ENCODE measurements around the gene CNOT8. TPM values are rescaled to one million over a fixed set of nuclear protein-coding genes. Genes with fewer than 3 reads are reported as not detected.
"Not testable (repeated sequence)": the region's sequence is repeated elsewhere in the genome, so short reads cannot be mapped to it uniquely, and the experiment has no call there.

CNOT8 gene
- total RNA-seq, 4 donors from 2014 or later = 48.0 to 106 (median 70.3) TPM

DNA sequence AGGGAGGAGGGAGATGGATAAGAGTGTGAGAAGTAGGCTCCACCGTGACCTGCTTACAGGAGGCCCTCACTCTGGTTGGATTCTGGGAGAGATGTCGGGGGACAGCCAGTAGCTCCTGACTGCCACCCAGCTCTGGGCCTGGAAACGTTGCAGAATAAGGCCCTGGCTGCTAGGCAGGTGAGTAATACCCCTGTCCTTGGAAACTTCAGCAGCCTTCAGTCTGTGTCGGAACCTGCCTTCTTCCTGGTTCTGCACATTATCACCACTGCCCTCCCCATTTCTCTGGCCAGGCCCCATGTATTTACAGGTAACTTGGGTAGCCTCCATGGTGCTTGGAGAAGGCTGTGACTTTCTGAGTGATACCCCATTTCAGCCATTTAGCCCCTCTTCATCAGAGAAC lies 34.8 kb upstream of the CNOT8 start:
- ATAC-seq (ENCODE audit: low FRiP score) = no peak
- TF ChIP-seq, protein P1, sequence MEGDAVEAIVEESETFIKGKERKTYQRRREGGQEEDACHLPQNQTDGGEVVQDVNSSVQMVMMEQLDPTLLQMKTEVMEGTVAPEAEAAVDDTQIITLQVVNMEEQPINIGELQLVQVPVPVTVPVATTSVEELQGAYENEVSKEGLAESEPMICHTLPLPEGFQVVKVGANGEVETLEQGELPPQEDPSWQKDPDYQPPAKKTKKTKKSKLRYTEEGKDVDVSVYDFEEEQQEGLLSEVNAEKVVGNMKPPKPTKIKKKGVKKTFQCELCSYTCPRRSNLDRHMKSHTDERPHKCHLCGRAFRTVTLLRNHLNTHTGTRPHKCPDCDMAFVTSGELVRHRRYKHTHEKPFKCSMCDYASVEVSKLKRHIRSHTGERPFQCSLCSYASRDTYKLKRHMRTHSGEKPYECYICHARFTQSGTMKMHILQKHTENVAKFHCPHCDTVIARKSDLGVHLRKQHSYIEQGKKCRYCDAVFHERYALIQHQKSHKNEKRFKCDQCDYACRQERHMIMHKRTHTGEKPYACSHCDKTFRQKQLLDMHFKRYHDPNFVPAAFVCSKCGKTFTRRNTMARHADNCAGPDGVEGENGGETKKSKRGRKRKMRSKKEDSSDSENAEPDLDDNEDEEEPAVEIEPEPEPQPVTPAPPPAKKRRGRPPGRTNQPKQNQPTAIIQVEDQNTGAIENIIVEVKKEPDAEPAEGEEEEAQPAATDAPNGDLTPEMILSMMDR (IDR thresholded peaks at IDR 0.05) = no peak
- DNase-seq (ENCODE audit: low spot score) = no peak

DNA sequence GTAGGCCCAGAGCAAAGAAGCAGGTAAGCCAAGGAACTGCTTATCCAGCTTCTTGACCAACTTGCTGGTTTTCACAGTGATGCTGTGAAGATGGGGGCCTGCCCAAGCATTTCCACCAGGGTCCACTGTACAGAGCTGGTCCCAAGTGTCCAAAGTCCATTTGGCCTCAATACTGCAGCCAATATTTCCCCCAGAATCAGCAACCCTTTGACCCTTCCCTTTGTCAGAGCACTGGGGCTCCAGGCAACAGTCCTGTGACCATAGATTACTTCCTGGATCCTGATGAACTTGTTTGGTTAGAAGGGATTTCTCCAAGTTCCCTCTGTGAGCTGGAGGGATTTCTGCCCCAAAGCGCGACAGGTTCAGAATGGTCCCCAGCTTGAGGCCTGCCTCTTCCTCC lies 34.4 kb upstream of the CNOT8 start:
- TF ChIP-seq, protein P1 (IDR thresholded peaks at IDR 0.05) = no peak
- ATAC-seq (ENCODE audit: low FRiP score) (no peak), DNase-seq (ENCODE audit: low spot score) (no peak)

DNA sequence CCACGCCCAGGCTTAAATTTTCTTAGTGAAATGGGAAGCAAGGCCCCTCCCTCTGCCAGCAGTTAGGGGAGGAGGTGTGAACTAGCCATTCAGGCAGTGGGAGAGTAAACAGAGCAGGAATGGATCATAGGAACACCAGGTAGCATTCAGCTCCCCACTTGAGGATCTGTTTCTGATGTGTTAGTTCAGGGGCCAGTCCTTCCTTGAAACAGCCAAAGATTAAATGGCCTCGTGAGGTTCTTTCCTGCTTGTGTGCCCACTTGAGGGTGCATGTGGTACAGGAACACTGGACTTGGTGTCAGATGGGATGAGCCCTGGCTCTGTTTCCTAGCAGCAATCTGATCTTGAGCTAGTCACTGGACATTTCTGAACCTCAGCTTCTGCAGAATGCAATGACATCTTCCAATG lies 29.2 kb upstream of the CNOT8 start:
- DNase-seq (ENCODE audit: low spot score) (no peak), ATAC-seq (ENCODE audit: low FRiP score) (no peak)
- TF ChIP-seq, protein P1 (IDR thresholded peaks at IDR 0.05) = no peak

GRCh38 chr5:154829589-154830218 lies 28.7 kb upstream of the CNOT8 start:
- TF ChIP-seq, protein P1 (IDR thresholded peaks at IDR 0.05) = no peak
- DNase-seq (ENCODE audit: low spot score) = no peak

GRCh38 chr5:154830219-154830595 lies 28.2 kb upstream of the CNOT8 start:
- TF ChIP-seq, protein P1 (IDR thresholded peaks at IDR 0.05) = no peak
- DNase-seq (ENCODE audit: low spot score) = no peak
- no peak for ATAC-seq (ENCODE audit: low FRiP score)

More at GRCh38 chr5:154829589-154830218, 28.7 kb upstream of the CNOT8 start:
- ATAC-seq (ENCODE audit: low FRiP score) = no peak

DNA sequence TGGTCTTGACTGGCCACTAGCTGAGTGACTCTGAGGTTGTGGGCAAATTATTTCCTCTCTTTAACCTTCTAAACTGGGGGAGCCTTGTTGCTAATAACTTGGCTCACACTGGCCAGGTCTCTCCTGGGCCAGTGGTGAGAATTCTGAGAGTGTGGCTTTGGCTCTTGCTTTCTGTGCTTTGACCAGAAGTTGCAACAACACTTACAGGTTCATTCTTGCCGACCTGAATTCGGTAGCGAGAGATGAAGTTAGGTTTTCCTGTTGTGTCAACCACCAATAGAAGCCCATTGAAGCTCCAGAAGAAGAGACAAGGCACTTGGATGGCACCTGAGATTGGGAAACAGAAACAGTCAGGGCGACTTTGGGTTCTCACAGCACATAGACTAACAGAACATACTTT lies 27.8 kb upstream of the CNOT8 start:
- DNase-seq (ENCODE audit: low spot score) (no peak), ATAC-seq (ENCODE audit: low FRiP score) (no peak)
- TF ChIP-seq, protein P1 (IDR thresholded peaks at IDR 0.05) = no peak

DNA sequence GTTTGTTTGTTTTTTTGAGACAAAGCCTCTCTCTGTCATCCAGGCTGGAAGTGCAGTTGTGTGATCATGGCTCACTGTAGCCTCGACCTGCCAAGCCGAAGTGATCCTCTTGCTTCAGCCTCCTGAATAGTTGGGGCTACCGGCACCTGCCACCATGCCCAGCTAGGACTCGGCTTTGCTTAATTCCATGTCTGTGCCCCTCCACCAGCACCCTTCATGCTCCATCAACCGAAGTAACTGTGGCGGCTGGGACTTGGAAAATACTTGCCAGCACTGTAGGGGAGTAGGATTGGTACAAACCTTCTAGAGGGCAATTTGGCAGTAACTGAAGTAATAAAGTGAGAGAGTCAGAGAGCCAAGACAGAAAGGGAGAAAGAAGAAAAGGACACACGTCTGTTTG lies 27.0 kb upstream of the CNOT8 start:
- ATAC-seq (ENCODE audit: low FRiP score) (no peak), DNase-seq (ENCODE audit: low spot score) (no peak)
- TF ChIP-seq, protein P1 (IDR thresholded peaks at IDR 0.05) = no peak

DNA sequence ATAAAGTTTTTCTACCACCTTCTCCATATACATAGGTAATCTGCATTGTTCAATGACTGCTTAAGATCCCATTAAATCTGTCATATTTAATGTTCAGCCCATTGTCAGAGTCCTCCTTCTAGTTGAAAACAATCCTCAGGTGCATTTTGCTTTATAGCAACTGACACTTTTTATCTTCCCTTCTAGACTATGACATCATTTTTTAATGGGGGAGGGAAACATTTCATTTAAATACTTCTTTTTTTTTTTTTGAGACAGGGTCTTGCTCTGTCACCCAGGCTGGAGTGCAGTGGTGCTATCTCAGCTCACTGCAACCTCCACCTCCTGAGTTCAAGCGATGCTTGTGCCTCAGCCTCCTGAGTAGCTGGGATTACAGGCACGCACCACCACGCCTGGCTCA lies 25.6 kb upstream of the CNOT8 start:
- ATAC-seq (ENCODE audit: low FRiP score); DNase-seq (ENCODE audit: low spot score): not testable (repeated sequence)
